MV-4-11 (cell line): ENCODE results near the gene CXorf66.
A peak's percentile ranks its signal among the peaks of the same experiment; 100 is the strongest.
"Not testable (repeated sequence)": the region's sequence is repeated elsewhere in the genome, so short reads cannot be mapped to it uniquely, and the experiment has no call there.

ENCODE experiments used
- DNase-seq: peaks from one replicate; lab custom pipeline; 2025; lab: John Stamatoyannopoulos, UW

CXorf66 gene

GRCh38 chrX:139929876-139930275, 35.4 kb downstream of the CXorf66 start:
- no peak for DNase-seq

- DNase-seq, result no peak
These were observed 40.6 kb downstream of the CXorf66 start for GRCh38 chrX:139924696-139925095.

GRCh38 chrX:139924069-139924695, 41.1 kb downstream of the CXorf66 start:
- DNase-seq, result no peak

GRCh38 chrX:139921142-139921541, 44.2 kb downstream of the CXorf66 start:
- DNase-seq, result not testable (repeated sequence)

GRCh38 chrX:139920316-139920715, 45.0 kb downstream of the CXorf66 start:
- DNase-seq, result no peak

- no peak for DNase-seq
These were observed 50.9 kb downstream of the CXorf66 start for GRCh38 chrX:139914421-139914820.

GRCh38 chrX:139909712-139910111, 55.6 kb downstream of the CXorf66 start:
- peak; percentile 47 for DNase-seq

GRCh38 chrX:139907078-139907477, 58.2 kb downstream of the CXorf66 start:
- no peak for DNase-seq

GRCh38 chrX:139905743-139906142, 59.6 kb downstream of the CXorf66 start:
- no peak for DNase-seq
